GM12874 (cell line): ENCODE data around the gene EPO.

ENCODE experiments used
- CTCF ChIP-seq: IDR thresholded peaks from 2 replicates; pipeline ENCODE4 v1.5.1; 2011; ENCODE audit warnings: low read depth, mild to moderate bottlenecking, control low read depth, low read length, moderate library complexity; ENCODE audit not compliant: insufficient read depth

EPO gene

DNA sequence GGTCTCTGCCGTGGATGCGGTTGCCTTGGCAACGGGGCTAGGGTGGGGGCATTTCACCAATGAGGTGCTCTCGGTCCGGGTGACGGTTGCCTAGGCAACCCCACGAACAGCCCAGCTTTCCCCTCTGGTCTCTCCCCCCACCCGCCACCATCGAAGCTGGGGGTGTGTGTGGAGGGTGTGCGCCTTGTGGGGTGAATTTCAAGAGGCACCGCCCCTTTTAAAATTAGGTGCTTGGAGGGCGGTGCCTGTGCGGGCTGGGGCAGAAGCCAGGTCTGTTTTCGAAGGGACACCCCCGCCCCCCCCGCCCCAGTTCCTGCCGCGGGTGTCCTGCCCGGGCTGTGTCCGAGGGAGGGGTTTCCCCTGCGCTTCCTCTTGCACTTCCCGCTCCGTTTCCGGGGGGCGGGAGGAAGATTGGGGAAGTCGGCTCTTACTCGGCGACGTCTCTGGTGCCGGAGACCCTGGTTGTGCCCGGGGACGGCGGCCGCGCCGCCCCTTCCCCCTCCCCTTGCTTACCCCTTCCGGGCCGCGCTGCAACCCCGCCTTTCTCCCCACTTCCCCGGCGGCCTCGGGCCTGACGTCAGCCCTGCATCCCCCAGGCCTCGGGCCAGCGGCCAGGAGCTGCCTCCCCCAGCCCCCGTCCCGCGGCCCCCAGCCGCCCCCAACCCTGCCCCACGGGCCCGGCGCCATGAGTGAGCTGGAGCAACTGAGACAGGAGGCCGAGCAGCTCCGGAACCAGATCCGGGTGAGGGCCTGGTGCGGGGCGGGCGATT lies 44.5 kb upstream of the EPO start:
- TF ChIP-seq CTCF: no peak

DNA sequence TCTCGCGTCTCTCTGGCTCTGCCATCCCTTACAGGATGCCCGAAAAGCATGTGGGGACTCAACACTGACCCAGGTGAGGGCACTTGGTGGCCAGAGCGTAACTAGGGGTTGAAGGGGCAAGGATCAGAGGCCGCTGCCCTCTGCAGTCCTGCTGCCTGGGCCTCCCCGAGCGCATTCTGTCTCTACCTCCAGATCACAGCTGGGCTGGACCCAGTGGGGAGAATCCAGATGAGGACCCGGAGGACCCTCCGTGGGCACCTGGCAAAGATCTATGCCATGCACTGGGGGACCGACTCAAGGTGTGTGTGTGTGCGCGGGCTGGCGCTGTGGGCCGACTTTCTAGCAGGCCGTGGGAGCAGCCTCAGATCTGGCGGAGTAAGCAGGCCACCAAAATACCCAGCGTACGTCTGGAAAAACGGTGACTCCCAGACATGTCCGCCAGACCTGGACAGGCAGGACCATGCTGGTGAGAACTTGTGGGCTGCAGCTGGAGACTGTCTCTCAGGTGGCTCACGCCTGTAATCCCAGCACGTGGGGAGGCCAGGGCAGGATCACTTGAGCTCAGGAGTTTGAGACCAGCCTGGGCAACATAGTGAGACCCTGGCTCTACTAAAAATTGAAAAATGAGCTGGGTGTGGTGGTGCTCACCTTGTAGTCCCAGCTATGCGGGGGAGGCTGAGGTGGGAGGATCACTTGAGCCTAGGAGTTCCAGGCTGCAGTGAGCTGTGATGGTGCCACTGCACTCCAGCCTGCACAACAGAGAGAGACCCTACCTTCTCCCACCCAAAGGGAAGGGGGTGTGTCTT lies 43.6 kb upstream of the EPO start:
- no peak for TF ChIP-seq CTCF

GRCh38 chr7:100677308-100678267 lies 42.7 kb upstream of the EPO start:
- TF ChIP-seq CTCF: no peak

DNA sequence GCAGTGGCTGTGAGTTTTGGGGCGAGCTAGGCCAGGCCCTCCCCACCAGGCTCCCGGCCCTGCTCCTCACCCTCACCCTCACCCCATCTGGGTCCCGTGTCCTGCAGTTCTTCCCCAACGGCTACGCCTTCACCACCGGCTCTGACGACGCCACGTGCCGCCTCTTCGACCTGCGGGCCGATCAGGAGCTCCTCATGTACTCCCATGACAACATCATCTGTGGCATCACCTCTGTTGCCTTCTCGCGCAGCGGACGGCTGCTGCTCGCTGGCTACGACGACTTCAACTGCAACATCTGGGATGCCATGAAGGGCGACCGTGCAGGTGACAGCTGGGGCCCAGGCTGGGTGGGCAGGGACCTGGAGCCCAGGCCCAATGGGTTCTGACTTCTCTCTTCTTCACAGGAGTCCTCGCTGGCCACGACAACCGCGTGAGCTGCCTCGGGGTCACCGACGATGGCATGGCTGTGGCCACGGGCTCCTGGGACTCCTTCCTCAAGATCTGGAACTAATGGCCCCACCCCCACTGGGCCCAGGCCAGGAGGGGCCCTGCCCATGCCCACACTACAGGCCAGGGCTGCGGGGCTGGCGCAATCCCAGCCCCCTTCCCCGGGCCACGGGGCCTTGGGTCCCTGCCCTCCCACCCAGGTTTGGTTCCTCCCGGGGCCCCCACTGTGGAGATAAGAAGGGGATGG lies 41.8 kb upstream of the EPO start:
- no peak for TF ChIP-seq CTCF

DNA sequence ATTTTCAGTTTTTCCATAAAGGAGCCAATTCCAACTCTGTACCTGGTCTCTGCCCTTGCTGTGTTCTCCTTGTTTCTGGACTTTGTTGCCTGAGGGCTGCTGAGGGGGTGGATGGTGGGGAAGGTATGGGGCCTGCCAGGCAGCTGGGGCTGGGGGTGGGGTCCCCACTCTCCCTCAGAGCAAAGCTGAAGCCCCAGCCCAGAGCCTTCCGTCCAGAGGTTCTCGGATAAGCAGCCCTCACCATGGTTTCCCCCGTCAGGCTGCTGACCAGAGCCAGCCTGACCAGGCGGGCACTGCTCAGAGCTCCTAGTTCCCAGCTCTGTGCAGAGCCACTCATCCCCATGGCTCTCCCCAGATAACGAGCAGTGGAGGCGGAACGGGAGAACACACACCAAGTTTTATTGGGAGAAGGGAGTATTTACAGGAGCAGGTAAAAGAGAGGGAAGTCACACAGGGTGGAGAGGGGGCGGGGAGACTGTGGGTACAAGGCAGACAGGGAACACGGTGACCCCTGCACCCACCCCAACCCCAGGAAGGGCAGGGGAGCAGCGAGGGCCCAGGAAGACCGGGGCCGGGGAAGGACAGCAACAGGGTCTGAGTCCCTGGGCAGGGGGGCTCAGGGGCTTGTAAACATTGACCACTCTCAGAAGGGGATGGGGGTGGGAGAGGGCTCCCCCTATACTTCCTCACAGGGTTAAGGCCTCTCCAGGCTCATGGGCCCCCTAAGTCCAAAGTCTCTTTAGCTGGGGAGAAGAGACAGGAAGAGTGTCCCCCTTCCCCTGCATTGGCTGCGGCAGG lies 40.9 kb upstream of the EPO start:
- TF ChIP-seq CTCF: no peak

DNA sequence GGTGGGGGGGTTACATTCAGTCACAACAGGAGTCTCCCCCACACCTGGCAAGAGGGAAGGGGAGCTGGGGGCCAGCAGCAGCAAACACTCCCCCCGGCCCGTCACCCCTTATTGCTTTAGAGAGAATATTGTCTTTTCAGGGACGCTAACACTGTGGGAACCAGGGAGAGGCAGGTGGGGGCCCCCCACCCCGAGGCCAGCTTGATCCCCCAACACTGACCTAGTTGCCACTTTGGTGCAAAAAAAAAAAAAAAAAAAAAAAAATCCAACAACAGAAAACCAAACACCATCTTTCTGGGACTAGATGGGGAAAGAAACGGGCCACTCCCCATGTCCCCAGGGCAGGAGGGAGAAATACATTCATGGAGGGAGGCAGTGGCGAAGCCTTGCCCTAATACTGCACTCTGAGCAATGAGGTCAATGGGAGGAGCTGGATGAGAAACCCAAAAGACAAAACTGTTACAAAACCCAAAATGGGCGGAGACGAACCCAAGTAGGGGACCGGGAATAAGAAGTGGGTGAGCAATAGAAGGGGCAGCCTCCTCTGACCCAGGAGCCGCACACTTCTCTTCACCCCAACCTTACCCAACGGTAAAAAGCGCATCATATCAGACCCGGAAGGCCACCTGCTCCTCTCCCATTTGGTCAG lies 40.2 kb upstream of the EPO start:
- TF ChIP-seq CTCF: no peak
